ENCODE data around the gene OR2AG2.
A peak's percentile ranks its signal among the peaks of the same experiment; 100 is the strongest.
"Not testable (repeated sequence)": the region's sequence is repeated elsewhere in the genome, so short reads cannot be mapped to it uniquely, and the experiment has no call there.

The OR2AG2 gene

GRCh38 chr11:6771926-6772893 is at the start of gene OR2AG2:
OR2AG2 (minus strand) TSS chr11:6771976; CDS start chr11:6768957, 3,019 bp downstream.
- DNase-seq: peak in 1 of 2 donors; percentile 46

GRCh38 chr11:6818967-6819366 is 47.2 kb upstream of the OR2AG2 start:
- no peak for DNase-seq

DNA sequence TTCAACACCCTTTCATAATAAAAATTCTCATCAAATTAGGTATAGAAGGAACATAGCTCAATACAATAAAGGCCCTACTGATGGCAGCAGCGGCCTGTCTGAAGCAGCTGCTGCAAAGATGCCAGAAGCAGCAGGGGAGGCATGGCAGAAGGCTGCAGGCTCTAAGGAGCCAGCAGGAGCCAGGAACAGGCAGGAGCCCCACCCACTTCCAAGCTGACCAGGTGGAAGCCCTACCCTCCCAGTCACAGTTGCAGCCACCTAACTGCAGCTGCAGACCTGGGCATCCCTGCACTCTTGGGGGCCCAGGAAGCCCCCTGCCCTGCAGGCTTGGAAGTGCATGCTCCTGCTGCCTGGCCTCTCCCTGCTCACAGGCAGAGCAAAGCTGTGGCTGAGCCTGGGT is 45.9 kb upstream of the OR2AG2 start:
- DNase-seq: no peak

DNA sequence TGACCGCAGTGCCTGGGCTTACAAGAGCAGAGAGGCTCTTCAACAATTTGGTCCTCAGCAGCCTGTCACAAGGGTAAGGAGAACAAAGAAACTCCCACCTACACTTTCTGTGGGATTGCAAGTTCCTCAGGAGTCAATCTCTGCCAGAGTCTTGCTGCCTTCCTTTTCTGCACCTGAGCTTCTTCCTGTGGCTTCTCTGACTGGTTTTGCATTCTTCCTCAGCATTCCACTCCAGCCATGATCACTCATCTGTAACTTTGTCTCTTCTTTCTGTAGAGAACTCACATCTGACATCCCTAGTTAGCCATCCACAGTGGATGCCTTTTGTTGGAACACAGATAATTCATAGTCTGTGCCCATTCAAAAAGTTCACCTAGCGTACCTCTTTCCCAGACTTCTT is 41.9 kb upstream of the OR2AG2 start:
- no peak for DNase-seq

GRCh38 chr11:6812390-6813005 is 40.7 kb upstream of the OR2AG2 start:
- DNase-seq: peak; percentile 13 to 56

- DNase-seq: not testable (repeated sequence)
Measured at GRCh38 chr11:6801075-6801474, 29.3 kb upstream of the OR2AG2 start.

DNA sequence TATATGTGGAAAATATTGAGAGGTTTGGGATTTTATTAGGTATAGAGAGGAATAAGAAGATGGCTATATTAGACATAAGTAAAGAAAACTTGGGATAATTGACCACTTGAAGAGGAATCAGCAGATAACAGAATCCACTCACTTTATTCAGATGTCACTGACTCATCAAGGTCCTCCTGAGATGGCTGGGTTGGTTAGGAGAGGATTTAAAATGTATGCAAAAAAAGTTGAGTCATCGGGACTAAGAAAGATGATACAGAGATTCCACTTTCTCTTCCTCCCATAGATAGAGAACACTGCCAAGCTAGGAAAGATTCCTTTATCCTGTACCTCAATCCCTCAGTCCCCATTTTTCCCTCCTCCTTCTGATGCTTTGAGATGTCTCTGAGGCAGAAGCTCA is 27.6 kb upstream of the OR2AG2 start, which contains the start of gene OR6A2:
TSS of gene OR6A2 (minus strand) at position 288 of the 400 bp plus-strand sequence. CDS start 3,981 bp downstream, outside the sequence.
- no peak for DNase-seq

- no peak for DNase-seq
Measured at GRCh38 chr11:6794639-6795038, 22.9 kb upstream of the OR2AG2 start.

- no peak for DNase-seq
Measured at GRCh38 chr11:6790546-6790945, 18.8 kb upstream of the OR2AG2 start.

- DNase-seq: no peak
Measured at GRCh38 chr11:6782720-6783119, 10.9 kb upstream of the OR2AG2 start, which contains the start of gene OR2AG1. OR2AG1 (plus strand) TSS chr11:6783020; CDS start chr11:6785038, 2,018 bp downstream.

DNA sequence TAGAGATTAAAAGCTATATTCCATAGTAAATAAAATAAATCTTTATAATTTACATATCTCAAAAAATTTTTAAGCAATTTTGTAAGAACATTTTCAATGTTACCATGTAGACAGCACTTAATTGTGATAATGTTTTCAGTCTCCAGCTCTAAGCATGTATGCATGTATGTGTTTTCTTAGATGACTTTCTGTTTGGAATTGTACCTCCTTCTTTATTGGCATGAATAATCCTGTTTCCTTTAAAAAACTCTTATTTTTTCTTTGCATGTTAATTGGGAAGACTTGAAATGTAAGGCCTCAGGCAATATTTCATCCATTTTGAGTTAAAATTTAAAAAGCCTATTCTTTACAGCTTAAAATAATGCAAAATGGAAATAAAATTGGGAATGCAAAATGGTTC is 9.1 kb upstream of the OR2AG2 start:
- DNase-seq: no peak

- no peak for DNase-seq
Measured at GRCh38 chr11:6778518-6778917, 6.7 kb upstream of the OR2AG2 start.

DNA sequence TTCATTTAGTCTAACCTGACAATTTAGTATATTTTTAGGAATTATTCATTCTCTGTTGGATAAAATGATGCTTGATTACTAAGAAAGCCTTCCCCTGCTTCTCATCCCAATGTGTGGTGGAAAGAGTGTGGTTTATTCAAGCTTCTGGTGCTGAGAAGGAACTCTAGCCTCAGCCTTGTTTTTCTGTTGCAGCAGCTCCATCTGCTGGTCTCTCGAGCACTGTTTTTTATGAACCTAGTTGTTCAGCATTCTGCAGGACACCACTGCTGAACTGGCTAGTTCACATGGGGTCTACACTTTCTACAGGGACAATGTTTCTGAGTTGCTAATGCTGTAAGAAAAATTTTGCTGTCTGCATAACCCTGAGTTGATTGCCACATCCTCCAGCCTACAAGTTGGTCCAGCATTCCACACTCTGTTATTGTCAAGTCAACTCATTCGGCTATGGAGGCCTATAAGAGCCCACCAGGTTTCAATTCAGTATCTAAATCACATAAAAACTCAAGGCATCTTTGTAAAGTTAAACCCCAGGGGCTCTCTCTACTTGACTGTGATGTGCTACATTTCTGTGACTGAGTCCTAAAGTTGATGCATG is 14.3 kb downstream of the OR2AG2 start:
- DNase-seq: peak; percentile 70 to 73

DNA sequence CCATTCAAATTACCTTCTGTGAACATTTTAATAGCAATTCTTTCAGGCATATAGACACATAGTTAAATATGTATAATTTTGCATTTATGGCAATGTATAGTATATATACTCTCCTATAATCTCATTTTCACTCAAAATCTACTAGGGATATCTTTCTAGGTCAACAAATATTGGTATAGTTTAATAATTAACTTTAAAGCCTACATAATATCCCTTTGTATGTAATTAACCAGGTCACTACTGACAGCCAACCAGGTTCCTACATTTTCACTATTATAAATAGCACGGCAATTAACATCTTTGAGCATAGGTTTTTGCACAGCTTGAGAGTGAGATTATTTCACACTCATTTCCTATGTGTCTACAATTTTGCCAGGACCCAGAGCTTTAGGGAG is 15.8 kb downstream of the OR2AG2 start:
- no peak for DNase-seq

- DNase-seq: peak; percentile 31 to 62
Measured at GRCh38 chr11:6755303-6755952, 16.3 kb downstream of the OR2AG2 start.

DNA sequence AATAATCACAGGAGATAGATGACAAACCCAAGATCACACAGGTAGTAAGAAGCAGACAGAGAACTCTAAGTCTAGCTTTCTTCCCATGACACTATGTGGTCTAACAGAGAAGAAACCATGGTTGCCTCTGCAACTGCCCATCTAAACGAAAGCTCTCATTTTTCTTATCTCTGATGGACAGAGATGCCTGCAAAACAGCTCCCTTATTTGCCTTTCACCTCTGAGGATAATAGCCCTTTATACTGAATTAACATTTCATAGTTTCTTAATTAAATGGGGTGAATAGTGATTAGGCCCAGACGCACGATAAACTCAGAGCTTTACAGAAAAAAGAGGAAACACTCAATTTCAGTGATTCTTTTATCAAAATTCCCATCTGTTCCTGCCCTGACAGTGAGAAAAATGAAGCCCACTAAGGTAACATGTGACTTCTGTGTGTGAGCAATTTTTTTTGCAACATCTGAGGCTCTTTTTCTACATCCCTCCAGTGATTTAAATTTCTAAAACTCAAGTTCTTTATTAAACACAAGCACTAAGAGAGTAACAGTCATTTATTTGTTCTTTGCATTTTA is 24.6 kb downstream of the OR2AG2 start:
- no peak for DNase-seq

DNA sequence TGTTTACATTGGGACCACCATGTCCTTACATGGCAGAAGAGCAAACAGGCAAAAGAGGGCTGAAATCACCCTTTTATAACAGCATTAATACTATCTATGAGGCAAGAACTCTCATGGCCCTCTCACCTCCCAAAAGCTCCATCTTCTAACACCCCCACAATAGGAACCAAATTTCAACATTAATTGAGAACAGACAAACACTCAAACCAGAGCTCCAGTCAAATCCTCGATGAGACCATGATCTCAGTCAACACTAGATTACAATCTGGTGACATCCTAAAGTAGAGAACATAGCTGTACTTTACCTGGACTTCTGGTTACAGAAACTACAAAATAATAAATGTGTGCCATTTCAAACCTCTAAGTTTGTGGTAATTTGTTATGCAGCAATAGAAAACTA is 25.1 kb downstream of the OR2AG2 start:
- no peak for DNase-seq

- peak; percentile 41 to 69 for DNase-seq
Measured at GRCh38 chr11:6746086-6746618, 25.6 kb downstream of the OR2AG2 start.

GRCh38 chr11:6745465-6746015 is 26.2 kb downstream of the OR2AG2 start:
- peak in 1 of 2 donors; percentile 49 for DNase-seq

GRCh38 chr11:6745018-6745417 is 26.8 kb downstream of the OR2AG2 start:
- no peak for DNase-seq

GRCh38 chr11:6742260-6742659 is 29.5 kb downstream of the OR2AG2 start:
- DNase-seq: no peak

DNA sequence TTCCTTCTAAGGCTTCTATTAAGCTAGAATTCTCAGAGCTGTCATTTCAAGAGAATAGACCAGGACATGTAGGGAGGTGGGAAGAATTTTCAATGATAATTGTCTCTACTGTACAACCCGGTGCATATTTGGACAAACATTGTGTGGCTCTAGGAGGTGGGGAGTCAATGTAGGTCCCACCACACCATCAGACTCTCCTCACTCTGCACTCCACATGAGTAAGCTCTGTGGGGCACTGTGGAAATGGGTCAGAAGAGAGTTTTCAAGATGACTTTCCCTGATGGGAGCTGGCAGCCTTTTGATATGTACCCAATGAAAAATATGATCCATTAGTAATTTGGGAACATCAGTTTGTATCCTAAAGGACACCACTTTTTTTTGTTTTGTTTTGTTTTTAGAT is 33.2 kb downstream of the OR2AG2 start:
- DNase-seq: no peak

All from CD4-positive, alpha-beta T cell treated with Interleukin-4 for 1 hour (primary cell).